Lower lobe of right lung (tissue), 2 donors: ENCODE results near the gene ITGA3. TPM values are rescaled to one million over a fixed set of nuclear protein-coding genes. Genes with fewer than 3 reads are reported as not detected.

Source experiments
- ATAC-seq, 2 donors: fragments of 200-7000 bp; cut with Tn5 transposase; one replicate each; pipeline ENCODE4 v1.9.1; 2020 to 2022; ENCODE audit warnings: mild to moderate bottlenecking in 2 of 2, moderate library complexity in 2 of 2
- DNase-seq: peaks from one replicate; pipeline ENCODE4 v3.0.0-alpha.2; 2020
- H3K27ac ChIP-seq: fragments of 200-600 bp; one replicate; pipeline ENCODE4 v1.8.0; 2022
- H3K27me3 ChIP-seq: fragments of 200-600 bp; one replicate; pipeline ENCODE4 v1.8.0; 2022; ENCODE audit warnings: low read depth
- H3K36me3 ChIP-seq: fragments of 200-600 bp; one replicate; pipeline ENCODE4 v1.8.0; 2022; ENCODE audit warnings: mild to moderate bottlenecking
- H3K4me1 ChIP-seq: fragments of 200-600 bp; one replicate; pipeline ENCODE4 v1.8.0; 2022
- H3K4me3 ChIP-seq: fragments of 200-600 bp; one replicate; pipeline ENCODE4 v1.8.0; 2022; ENCODE audit warnings: mild to moderate bottlenecking
- H3K9me3 ChIP-seq: fragments of 200-600 bp; one replicate; pipeline ENCODE4 v1.8.0; 2022
- CTCF ChIP-seq: fragments of 200-600 bp; IDR thresholded peaks from one replicate; pipeline ENCODE4 v1.8.0; 2022; ENCODE audit warnings: antibody characterized with exemption, mild to moderate bottlenecking
- intact Hi-C: fragments of 100-400 bp; cut with DNase I; formaldehyde crosslinking; loops from one replicate; pipeline ENCODE4 v1.11.0; 2022
- total RNA-seq: library from RNA; stranded (reverse); fragmentation: NEBNext Ultra II Directional; extraction: Animal tissue kit (Norgen Biotek cat#: 25700); gene quantifications from one replicate; pipeline ENCODE4 v1.2.1, GENCODE V29; 2021
- donor health status: DM: no; HTN: yes; CAD: no; lungs with severe emphysema.

The ITGA3 gene
- total RNA-seq, 1 donor from 2014 or later = 162 TPM

DNA sequence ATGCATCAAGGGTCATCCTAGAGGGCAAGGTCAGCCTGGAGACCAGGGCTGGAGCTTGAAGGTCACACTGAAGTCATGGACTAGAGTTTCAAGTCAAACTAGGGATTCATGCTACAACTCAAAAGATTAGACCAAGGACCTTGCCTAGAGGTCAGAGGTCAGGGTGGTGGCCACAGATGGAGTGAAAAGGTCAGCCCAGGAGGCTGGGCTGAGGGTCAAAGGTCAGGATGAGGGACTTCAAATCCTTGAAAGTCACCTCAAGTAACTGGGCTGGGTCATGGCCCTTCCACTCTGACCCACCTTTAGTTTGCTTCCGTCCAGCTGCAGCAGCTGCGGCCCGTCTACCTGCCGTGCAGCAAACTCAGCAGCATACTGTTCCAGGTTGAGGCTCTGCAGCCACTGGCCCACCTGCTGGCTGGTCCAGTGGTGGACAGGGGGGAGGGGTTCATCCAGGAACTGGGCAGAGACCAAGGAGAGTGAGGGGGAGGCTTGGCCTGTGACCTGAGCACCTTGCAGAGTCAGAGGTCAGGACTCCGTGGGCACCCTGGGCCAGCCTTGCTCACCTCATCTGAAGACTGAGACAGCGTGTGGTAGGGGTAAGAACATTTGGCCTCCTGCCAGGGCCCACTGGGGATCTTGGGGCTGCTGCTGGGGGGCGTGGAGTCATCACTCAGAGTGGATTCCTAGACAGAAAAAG is 57.9 kb downstream of the ITGA3 start:
- peaks cover 15% of the 10 kb centered on the region for H3K36me3 ChIP-seq
- H3K27me3 ChIP-seq = peaks cover 32% of the 10 kb centered on the region
- no peak for TF ChIP-seq CTCF
- H3K4me1 ChIP-seq = peaks cover 26% of the 10 kb centered on the region
- no peak overlapping the region for H3K27ac ChIP-seq
- intact Hi-C loops = no loop called here
- no peak overlapping the region for H3K4me3 ChIP-seq
- ATAC-seq (no peak), DNase-seq (no peak)
- H3K9me3 ChIP-seq = no peaks in the 10 kb centered on the region

DNA sequence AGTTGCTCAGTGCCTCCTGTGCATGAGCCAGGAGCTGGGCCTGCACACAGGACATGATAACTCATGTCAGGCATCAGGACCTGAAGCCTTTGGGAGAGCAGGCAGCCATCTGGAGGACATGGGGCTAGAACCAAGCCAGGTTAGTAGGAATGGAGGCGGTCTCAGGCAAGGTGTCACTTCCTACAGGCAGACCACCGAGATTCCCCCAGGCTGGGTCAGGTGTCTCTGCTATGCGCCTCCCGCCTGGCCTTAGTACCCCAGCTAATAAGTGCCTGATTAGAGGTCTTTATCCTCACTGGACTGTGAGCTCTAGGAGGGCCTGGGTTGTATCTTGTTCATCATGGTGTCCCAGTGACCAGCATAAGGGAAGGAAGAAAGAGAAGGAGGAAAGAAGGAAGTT is 58.5 kb downstream of the ITGA3 start:
- intact Hi-C loops = no loop called here
- ATAC-seq = no peak
- no peak overlapping the region for H3K27ac ChIP-seq

GRCh38 chr17:50114849-50115357 is 59.0 kb downstream of the ITGA3 start:
- no peak for ATAC-seq
- Histone ChIP-seq H3K27ac (no peak overlapping the region), H3K36me3 (peaks cover 5% of the 10 kb centered on the region), H3K9me3 (no peaks in the 10 kb centered on the region), H3K4me3 (no peak overlapping the region), H3K4me1 (peaks cover 26% of the 10 kb centered on the region), H3K27me3 (peaks cover 39% of the 10 kb centered on the region)
- DNase-seq = no peak
- peak; percentile 59 for TF ChIP-seq CTCF
- intact Hi-C loops = no loop called here

More for the DNA sequence above, 58.5 kb downstream of the ITGA3 start:
- TF ChIP-seq CTCF = no peak
- H3K4me1 ChIP-seq = peaks cover 26% of the 10 kb centered on the region
- peaks cover 38% of the 10 kb centered on the region for H3K27me3 ChIP-seq
- no peaks in the 10 kb centered on the region for H3K9me3 ChIP-seq
- peaks cover 10% of the 10 kb centered on the region for H3K36me3 ChIP-seq
- DNase-seq = no peak
- H3K4me3 ChIP-seq = no peak overlapping the region

DNA sequence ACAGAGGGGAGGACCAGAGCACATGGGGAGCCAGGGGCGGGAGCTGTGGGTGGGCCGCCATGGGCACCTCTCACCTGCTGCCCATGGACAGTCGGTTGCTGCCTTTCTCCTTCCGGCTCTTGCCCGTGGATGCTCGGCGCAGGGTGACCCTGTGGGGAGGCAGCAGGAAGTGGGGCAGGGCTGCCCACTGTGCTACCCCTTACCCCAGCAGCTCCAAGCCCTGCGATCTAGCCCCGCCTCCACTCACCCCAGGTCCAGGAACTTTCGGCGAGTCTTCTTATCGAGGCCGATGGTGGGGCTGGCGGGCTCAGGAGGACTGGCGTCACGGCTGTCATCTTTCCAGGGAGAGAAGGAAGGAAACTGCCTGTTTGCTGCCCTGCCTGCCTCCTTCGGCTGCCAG is 59.8 kb downstream of the ITGA3 start:
- Histone ChIP-seq H3K9me3 (no peaks in the 10 kb centered on the region), H3K27ac (no peak overlapping the region), H3K4me3 (no peak overlapping the region), H3K4me1 (peaks cover 26% of the 10 kb centered on the region), H3K27me3 (peaks cover 39% of the 10 kb centered on the region), H3K36me3 (no peaks in the 10 kb centered on the region)
- intact Hi-C loops = no loop called here
- no peak for ATAC-seq
- DNase-seq = no peak
- TF ChIP-seq CTCF = no peak

GRCh38 chr17:50117202-50118051 is 61.5 kb downstream of the ITGA3 start:
- Histone ChIP-seq H3K36me3 (no peaks in the 10 kb centered on the region), H3K9me3 (no peaks in the 10 kb centered on the region), H3K27ac (no peak overlapping the region), H3K27me3 (peaks cover 43% of the 10 kb centered on the region), H3K4me3 (peak overlapping the region; percentile 30), H3K4me1 (peaks cover 13% of the 10 kb centered on the region)
- TF ChIP-seq CTCF = peak; percentile 60
- ATAC-seq (peak; percentile 84 to 87), DNase-seq (peak; percentile 68)
- intact Hi-C loops = no loop called here
